WERI-Rb-1 (cell line): ENCODE results near the gene SPATA2L.
"Not testable (repeated sequence)": the region's sequence is repeated elsewhere in the genome, so short reads cannot be mapped to it uniquely, and the experiment has no call there.

ENCODE experiments used
- DNase-seq: peaks from one replicate; pipeline ENCODE4 v3.0.0-alpha.2; 2020
- H3K27ac ChIP-seq: fragments of 250-450 bp; sonication (Bioruptor Pico); 2 replicates; pipeline ENCODE4 v1.5.1; 2020; ENCODE audit warnings: mild to moderate bottlenecking, moderate library complexity
- H3K27me3 ChIP-seq: fragments of 250-450 bp; sonication (Bioruptor Pico); 2 replicates; pipeline ENCODE4 v1.5.1; 2021; ENCODE audit warnings: mild to moderate bottlenecking, low read depth, moderate library complexity; ENCODE audit not compliant: insufficient read depth, severe bottlenecking
- H3K36me3 ChIP-seq: fragments of 250-450 bp; sonication (Bioruptor Pico); 2 replicates; pipeline ENCODE4 v1.5.1; 2020; ENCODE audit warnings: mild to moderate bottlenecking, moderate library complexity
- H3K4me3 ChIP-seq: 2 replicates; pipeline ENCODE4 v1.5.1; 2011; ENCODE audit warnings: low read depth, mild to moderate bottlenecking, control low read depth, low read length
- H3K9me3 ChIP-seq: fragments of 250-450 bp; sonication (Bioruptor Pico); 2 replicates; pipeline ENCODE4 v1.5.1; 2021; ENCODE audit warnings: mild to moderate bottlenecking, moderate library complexity; ENCODE audit not compliant: severe bottlenecking
- CTCF ChIP-seq: IDR thresholded peaks from 2 replicates; pipeline ENCODE4 v1.5.1; 2011; ENCODE audit warnings: low read depth, mild to moderate bottlenecking, control low read depth, inconsistent platforms, low read length

SPATA2L gene

GRCh38 chr16:89700649-89701424, 668 bp downstream of the SPATA2L start:
- Histone ChIP-seq H3K9me3 (no peaks in the 10 kb centered on the region), H3K36me3 (no peaks in the 10 kb centered on the region), H3K27me3 (no peaks in the 10 kb centered on the region), H3K4me3 (peak overlapping the region; percentile 55), H3K27ac (peak overlapping the region; percentile 56)
- peak; percentile 38 for TF ChIP-seq CTCF
- peak; percentile 34 for DNase-seq

DNA sequence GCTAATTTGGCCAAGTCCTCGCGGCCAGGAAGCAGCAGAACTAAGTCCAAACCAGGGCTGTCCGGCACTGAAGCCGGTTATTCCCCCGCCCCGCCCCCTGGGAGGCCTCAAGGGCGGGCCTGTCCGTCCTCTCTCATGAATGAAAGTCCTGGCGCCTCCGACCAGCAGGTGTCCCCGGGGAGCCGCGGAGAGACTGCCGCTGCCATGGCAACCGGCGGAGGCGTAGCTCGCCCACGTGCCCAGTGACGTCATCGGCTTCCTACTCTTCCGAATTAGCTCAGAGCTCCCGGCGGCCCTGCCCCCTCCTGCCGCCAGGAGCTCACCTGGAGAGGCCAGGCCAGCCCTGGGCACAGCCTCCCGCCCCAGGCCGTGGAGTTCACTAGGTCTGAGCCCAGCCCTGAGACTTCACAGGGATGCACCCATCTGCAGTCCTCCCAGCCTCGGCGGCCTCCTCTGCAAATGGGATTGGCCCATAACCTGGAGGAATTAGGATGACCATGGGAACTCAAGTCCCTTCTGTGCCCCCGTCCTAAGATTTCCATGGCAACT, 1.3 kb downstream of the SPATA2L start:
- Histone ChIP-seq H3K27ac (peak overlapping the region; percentile 56), H3K9me3 (no peaks in the 10 kb centered on the region), H3K36me3 (no peaks in the 10 kb centered on the region), H3K27me3 (no peaks in the 10 kb centered on the region), H3K4me3 (peak overlapping the region; percentile 55)
- DNase-seq, result peak; percentile 95
- peak; percentile 60 for TF ChIP-seq CTCF

GRCh38 chr16:89699629-89700099, 1.8 kb downstream of the SPATA2L start:
- H3K9me3 ChIP-seq, H3K36me3 ChIP-seq, H3K27me3 ChIP-seq, DNase-seq, H3K4me3 ChIP-seq: not testable (repeated sequence)
- H3K27ac ChIP-seq, result peak overlapping the region; percentile 29; the same call in 1 of the 2 replicates

- H3K4me3 ChIP-seq, H3K27me3 ChIP-seq, H3K36me3 ChIP-seq, DNase-seq, H3K27ac ChIP-seq, H3K9me3 ChIP-seq: not testable (repeated sequence)
Observed at GRCh38 chr16:89698717-89699116, 2.8 kb downstream of the SPATA2L start.

DNA sequence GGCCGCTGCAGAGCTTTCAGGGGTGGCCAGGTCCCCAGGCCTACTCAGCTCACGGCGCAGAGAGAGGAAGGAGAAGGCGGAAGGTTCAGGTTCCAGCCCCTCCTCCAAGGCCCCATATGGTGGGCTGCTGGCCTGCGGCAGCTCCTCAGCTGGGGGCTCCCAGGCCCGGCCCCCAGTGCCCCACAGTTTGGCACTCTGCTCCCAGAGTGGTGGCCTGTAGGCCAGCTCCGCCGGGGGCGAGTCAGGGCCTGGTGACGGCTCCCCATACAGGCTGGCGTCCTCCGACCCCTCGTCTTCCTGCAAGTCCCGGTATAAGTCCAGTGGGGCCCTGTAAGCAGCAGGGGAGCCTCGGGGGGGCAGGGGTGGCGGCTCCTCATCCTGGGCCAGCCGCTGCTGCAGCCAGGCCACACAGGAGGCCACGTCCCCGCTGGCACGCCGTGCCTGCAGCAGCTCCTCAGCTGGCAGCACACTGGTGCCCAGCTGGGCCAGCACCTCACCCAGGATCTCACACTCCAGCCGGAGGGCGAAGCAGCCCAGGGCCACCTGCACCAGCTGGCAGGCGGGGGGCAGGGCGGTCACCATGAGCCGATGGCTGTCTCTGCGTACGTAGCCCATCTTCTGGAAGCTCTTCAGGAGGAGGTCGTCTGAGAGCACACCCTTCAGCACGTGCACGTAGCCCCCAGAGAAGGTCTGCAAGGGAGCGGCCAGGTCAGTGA, 3.7 kb downstream of the SPATA2L start:
- no peaks in the 10 kb centered on the region for H3K9me3 ChIP-seq
- no peak for DNase-seq
- H3K27ac ChIP-seq, result peak overlapping the region; percentile 29; the same call in 1 of the 2 replicates

GRCh38 chr16:89697161-89697615, 4.3 kb downstream of the SPATA2L start:
- TF ChIP-seq CTCF, result peak; percentile 45; the same call in 1 of the 2 replicates
- no peaks in the 10 kb centered on the region for H3K27me3 ChIP-seq
- no peaks in the 10 kb centered on the region; the same call in 1 of the 2 replicates for H3K36me3 ChIP-seq
- no peaks in the 10 kb centered on the region for H3K9me3 ChIP-seq
- peak; percentile 49 for DNase-seq
- peak overlapping the region; percentile 29; the same call in 1 of the 2 replicates for H3K27ac ChIP-seq
- no peak overlapping the region for H3K4me3 ChIP-seq

More for the DNA sequence above, 3.7 kb downstream of the SPATA2L start:
- Histone ChIP-seq H3K36me3 (no peaks in the 10 kb centered on the region; the same call in 1 of the 2 replicates), H3K27me3 (no peaks in the 10 kb centered on the region), H3K4me3 (no peak overlapping the region)
- TF ChIP-seq CTCF, result no peak
